Neural cell (in vitro differentiated cells): Measurements from ENCODE around the gene COLEC12.

Experiments
- CTCF ChIP-seq: fragments of 450-650 bp; IDR thresholded peaks from 2 replicates; pipeline ENCODE4 v1.5.1; 2014; ENCODE audit warnings: antibody characterized with exemption, mild to moderate bottlenecking, moderate library complexity; ENCODE audit not compliant: poor library complexity, severe bottlenecking
- EP300 ChIP-seq: fragments of 450-650 bp; conservative IDR thresholded peaks from 2 replicates; pipeline ENCODE4 v1.6.1; 2014; ENCODE audit warnings: antibody characterized with exemption, mild to moderate bottlenecking, moderate library complexity; ENCODE audit not compliant: poor library complexity, severe bottlenecking
- EZH2 ChIP-seq: fragments of 200-600, 300-800 bp; shearing (Covaris generic), sonication (generic); IDR thresholded peaks from 2 replicates; pipeline ENCODE4 v1.6.1; 2014; ENCODE audit warnings: antibody characterized with exemption, low read length, borderline replicate concordance, mild to moderate bottlenecking; ENCODE audit not compliant: insufficient read depth, poor library complexity, severe bottlenecking
- POLR2AphosphoS5 ChIP-seq: IDR thresholded peaks from 2 replicates; pipeline ENCODE4 v1.6.1; 2012
- RAD21 ChIP-seq: fragments of 450-650 bp; conservative IDR thresholded peaks from 2 replicates; pipeline ENCODE4 v1.6.1; 2014; ENCODE audit warnings: antibody characterized with exemption, mild to moderate bottlenecking, moderate library complexity
- REST ChIP-seq: IDR thresholded peaks from 2 replicates; pipeline ENCODE4 v1.6.1; 2012; ENCODE audit warnings: borderline replicate concordance
- TAF1 ChIP-seq: IDR thresholded peaks from 2 replicates; pipeline ENCODE4 v1.6.1; 2012; ENCODE audit warnings: low read depth

GRCh38 chr18:410047-410455 is 90.5 kb downstream of the COLEC12 start:
- TF ChIP-seq CTCF, result no peak
- TF ChIP-seq REST, result no peak
- no peak for TF ChIP-seq TAF1
- no peak for TF ChIP-seq RAD21
- no peak for TF ChIP-seq EP300
- no peak for TF ChIP-seq POLR2AphosphoS5
- TF ChIP-seq EZH2, result no peak
